Sigmoid colon (tissue), 4 donors: ENCODE data around the gene KCNS3.

Experiments used
- EP300 ChIP-seq, 4 donors: sonication (generic); formaldehyde crosslinking; IDR thresholded peaks; one replicate each; pipeline ENCODE4 v1.6.1; 2017; ENCODE audit warnings: antibody characterized with exemption in 4 of 4
- POLR2A ChIP-seq, 2 donors: fragments of 450-650 bp; IDR thresholded peaks; one replicate each; pipeline ENCODE4 v1.6.1; 2016; ENCODE audit warnings: antibody characterized with exemption in 2 of 2, mild to moderate bottlenecking in 2 of 2, moderate library complexity in 2 of 2
- POLR2AphosphoS5 ChIP-seq, 4 donors: sonication (generic); formaldehyde crosslinking; IDR thresholded peaks; one replicate each; pipeline ENCODE4 v1.6.1; 2017; ENCODE audit warnings: antibody characterized with exemption in 4 of 4
- TF ChIP-seq, protein P1 (sequence below), 4 experiments: fragments of 450-650 bp in 3 of 4; fragments of 200-600 bp in 1 of 4; IDR thresholded peaks; one replicate each; pipeline ENCODE4 v1.5.1; 2016 to 2019; ENCODE audit warnings: antibody characterized with exemption in 4 of 4, mild to moderate bottlenecking in 3 of 4, moderate library complexity in 2 of 4

DNA sequence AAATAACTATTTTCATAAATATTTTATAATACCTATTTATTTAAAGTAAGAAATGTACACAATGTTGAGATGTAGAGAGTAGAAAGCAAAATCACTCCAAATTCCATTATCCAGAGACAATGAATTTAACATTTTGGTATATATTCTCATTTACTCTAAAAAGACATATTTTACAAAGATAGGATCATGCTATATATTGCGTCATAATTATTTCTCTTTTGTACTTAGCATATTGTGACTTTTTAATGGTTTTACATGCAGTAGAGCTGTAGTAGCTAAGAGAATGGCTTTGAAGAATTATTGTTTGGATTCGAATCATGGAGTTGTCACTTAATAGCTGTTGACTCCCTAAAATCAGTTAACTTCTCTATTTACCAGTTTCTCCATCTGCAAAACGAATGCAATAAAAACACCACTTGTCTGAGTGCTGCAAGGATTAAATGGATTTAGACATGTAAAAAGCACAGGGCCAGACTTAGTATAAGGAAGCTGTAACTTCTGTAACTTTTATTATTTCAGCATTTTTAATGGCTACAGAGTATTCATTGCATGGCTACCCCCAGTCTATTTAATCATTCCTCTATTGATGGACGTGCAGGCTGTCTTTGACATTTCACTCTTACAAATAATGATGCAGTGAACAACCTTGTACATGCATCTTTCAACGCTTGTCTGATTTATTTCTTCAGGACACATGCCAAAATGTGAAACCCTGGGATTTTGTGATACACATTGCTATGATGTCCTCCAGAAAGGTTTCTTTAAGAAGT, 33.2 kb downstream of the KCNS3 start:
- TF ChIP-seq, protein P1, sequence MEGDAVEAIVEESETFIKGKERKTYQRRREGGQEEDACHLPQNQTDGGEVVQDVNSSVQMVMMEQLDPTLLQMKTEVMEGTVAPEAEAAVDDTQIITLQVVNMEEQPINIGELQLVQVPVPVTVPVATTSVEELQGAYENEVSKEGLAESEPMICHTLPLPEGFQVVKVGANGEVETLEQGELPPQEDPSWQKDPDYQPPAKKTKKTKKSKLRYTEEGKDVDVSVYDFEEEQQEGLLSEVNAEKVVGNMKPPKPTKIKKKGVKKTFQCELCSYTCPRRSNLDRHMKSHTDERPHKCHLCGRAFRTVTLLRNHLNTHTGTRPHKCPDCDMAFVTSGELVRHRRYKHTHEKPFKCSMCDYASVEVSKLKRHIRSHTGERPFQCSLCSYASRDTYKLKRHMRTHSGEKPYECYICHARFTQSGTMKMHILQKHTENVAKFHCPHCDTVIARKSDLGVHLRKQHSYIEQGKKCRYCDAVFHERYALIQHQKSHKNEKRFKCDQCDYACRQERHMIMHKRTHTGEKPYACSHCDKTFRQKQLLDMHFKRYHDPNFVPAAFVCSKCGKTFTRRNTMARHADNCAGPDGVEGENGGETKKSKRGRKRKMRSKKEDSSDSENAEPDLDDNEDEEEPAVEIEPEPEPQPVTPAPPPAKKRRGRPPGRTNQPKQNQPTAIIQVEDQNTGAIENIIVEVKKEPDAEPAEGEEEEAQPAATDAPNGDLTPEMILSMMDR (IDR thresholded peaks at IDR 0.05): no peak
- no peak for TF ChIP-seq EP300 (IDR thresholded peaks at IDR 0.05)
- TF ChIP-seq POLR2A (IDR thresholded peaks at IDR 0.05): no peak
- no peak for TF ChIP-seq POLR2AphosphoS5 (IDR thresholded peaks at IDR 0.05)
